Colonic mucosa (tissue), 4 donors: ENCODE measurements around the gene PRKN. TPM values are rescaled to one million over a fixed set of nuclear protein-coding genes. Genes with fewer than 3 reads are reported as not detected.

ENCODE experiments used
- DNase-seq: peaks from one replicate; pipeline ENCODE4 v3.0.0-alpha.2; 2020
- H3K27ac ChIP-seq: fragments of 200-600 bp; one replicate; pipeline ENCODE4 v1.8.0; 2021
- H3K27me3 ChIP-seq: fragments of 200-600 bp; one replicate; pipeline ENCODE4 v1.8.0; 2021
- H3K36me3 ChIP-seq: fragments of 200-600 bp; one replicate; pipeline ENCODE4 v1.8.0; 2021
- H3K4me1 ChIP-seq: fragments of 200-600 bp; one replicate; pipeline ENCODE4 v1.8.0; 2021; ENCODE audit warnings: mild to moderate bottlenecking
- H3K4me3 ChIP-seq: fragments of 200-600 bp; one replicate; pipeline ENCODE4 v1.8.0; 2021
- H3K9ac ChIP-seq, 2 donors: one replicate each; pipeline ENCODE4 v1.7.0; 2013; ENCODE audit warnings: control low read depth in 2 of 2, low read depth in 2 of 2, low read length in 2 of 2
- H3K9me3 ChIP-seq: fragments of 200-600 bp; one replicate; pipeline ENCODE4 v1.8.0; 2021
- CTCF ChIP-seq: fragments of 200-600 bp; IDR thresholded peaks from one replicate; pipeline ENCODE4 v1.8.0; 2022; ENCODE audit warnings: antibody characterized with exemption, mild to moderate bottlenecking
- intact Hi-C: fragments of 100-400 bp; cut with DNase I; formaldehyde crosslinking; loops from one replicate; pipeline ENCODE4 v1.14.1; 2022
- total RNA-seq, 2 donors: library from RNA; stranded (reverse); fragmentation: NEBNext Ultra II Directional in 1 of 2; extraction: Animal tissue kit (Norgen Biotek cat#: 25700) in 1 of 2; gene quantifications; one replicate each; pipeline ENCODE4 v1.2.1, GENCODE V29; 2021
- donor health status: healthy.
- donor health status: DM: no; HTN: no; CAD: no.
- donor health status: DM: no; HTN: no; CAD: no.

The PRKN gene
- total RNA-seq, 2 donors from 2014 or later, result 3.7 to 8.1 TPM

DNA sequence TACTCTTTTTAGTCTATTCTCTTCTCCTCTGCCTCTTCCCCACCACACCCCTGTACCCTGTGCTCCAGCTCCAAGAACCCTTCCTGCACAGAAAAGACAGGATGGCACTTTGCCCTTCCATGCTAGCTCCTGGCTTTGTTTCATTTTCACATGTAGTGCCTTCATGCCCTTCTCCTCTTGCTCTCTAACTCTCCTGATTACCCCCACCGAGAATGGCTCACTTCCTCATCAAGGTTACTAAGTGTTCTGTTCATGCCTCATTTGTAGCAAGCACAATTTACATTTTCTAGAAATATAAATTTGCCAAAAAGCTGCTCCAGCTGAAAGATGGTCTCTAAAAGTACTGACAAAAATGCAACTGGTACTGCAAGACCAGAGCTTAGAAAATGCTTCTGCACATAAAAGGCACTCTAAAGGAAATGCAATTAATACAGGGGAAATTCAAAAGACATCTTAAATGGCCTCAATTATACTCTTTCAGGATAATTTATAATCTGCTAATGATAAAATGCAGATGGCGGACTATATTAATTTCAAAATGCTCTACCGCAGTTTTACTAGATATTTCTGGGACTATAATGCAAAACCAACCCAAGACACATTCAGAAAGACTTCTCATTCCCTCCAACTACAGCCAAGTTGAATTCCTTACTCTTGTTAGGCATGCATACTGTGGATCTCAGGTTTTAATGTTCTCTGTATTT is 570.2 kb downstream of the PRKN start:
- no peak for TF ChIP-seq CTCF
- H3K4me3 ChIP-seq, result no peak overlapping the region
- DNase-seq, result no peak
- no peak overlapping the region for H3K27ac ChIP-seq
- H3K27me3 ChIP-seq, result no peaks in the 10 kb centered on the region
- no peak overlapping the region for H3K9ac ChIP-seq
- intact Hi-C loops, result no loop called here
- H3K9me3 ChIP-seq, result no peaks in the 10 kb centered on the region
- no peaks in the 10 kb centered on the region for H3K36me3 ChIP-seq
- H3K4me1 ChIP-seq, result no peaks in the 10 kb centered on the region

DNA sequence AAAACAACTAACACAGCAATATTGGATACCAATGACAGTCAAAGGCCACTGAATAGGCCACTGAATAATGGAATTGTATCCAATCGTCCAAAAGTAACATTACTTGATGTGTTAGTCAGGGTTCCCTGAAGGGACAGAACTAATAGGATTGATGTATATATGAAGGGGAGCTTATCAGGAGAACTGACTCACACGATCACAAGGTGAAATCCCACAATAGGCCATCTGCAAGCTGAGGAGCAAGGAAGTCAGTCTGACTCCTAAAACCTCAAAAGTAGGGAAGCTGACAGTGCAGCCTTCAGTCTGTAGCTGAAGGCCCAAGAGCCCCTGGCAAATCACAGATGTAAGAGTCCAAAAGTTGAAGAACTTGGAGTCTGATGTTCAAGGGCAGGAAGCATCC is 571.4 kb downstream of the PRKN start:
- Histone ChIP-seq H3K9me3 (no peaks in the 10 kb centered on the region), H3K4me3 (no peak overlapping the region), H3K36me3 (no peaks in the 10 kb centered on the region), H3K4me1 (no peaks in the 10 kb centered on the region), H3K9ac (no peak overlapping the region), H3K27ac (no peak overlapping the region), H3K27me3 (no peaks in the 10 kb centered on the region)
- intact Hi-C loops, result no loop called here
- no peak for DNase-seq
- TF ChIP-seq CTCF, result no peak

DNA sequence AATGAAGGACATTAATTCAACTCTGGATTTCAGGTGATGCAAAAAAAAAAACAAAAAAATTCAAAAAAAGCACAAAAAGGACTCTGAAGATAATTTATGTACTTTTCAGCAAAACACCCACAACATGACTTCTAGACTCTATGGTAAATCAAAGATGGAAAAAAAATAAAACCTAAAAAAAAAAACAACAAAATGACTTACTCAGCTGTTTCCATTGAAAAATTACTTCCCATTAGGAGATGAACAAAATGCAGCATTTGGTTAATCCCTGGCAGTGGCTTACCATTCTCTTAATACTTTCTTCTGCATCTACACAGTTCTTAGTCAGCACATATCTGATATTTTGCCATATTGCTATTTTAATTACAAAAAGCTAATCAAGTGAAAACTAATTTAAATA is 572.6 kb downstream of the PRKN start:
- Histone ChIP-seq H3K4me3 (no peak overlapping the region), H3K27me3 (no peaks in the 10 kb centered on the region), H3K27ac (no peak overlapping the region), H3K9ac (no peak overlapping the region), H3K9me3 (no peaks in the 10 kb centered on the region), H3K36me3 (no peaks in the 10 kb centered on the region), H3K4me1 (no peaks in the 10 kb centered on the region)
- no peak for TF ChIP-seq CTCF
- intact Hi-C loops, result no loop called here
- no peak for DNase-seq

DNA sequence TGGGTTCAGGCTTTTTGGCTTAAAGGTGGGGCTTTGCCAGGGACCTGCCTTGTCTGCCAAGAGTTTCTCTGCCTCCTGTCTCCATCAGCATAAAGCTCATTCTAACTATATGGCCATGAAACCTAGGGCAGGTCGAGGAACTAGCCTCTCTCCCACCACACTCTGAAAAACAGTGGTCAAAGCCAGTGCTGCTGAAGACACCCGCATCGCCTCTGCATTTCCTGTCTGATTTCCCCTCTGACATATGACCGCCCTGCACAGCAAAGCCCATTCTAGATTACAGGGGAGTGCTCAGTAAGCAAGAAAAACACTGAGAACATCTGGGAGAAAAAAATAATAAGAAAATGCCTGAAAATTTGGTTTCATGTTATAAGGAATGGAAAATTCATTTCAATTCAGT is 573.6 kb downstream of the PRKN start:
- Histone ChIP-seq H3K27ac (no peak overlapping the region), H3K27me3 (no peaks in the 10 kb centered on the region), H3K9me3 (no peaks in the 10 kb centered on the region), H3K36me3 (no peaks in the 10 kb centered on the region), H3K9ac (no peak overlapping the region), H3K4me3 (no peak overlapping the region), H3K4me1 (no peaks in the 10 kb centered on the region)
- intact Hi-C loops, result no loop called here
- no peak for DNase-seq
- no peak for TF ChIP-seq CTCF

DNA sequence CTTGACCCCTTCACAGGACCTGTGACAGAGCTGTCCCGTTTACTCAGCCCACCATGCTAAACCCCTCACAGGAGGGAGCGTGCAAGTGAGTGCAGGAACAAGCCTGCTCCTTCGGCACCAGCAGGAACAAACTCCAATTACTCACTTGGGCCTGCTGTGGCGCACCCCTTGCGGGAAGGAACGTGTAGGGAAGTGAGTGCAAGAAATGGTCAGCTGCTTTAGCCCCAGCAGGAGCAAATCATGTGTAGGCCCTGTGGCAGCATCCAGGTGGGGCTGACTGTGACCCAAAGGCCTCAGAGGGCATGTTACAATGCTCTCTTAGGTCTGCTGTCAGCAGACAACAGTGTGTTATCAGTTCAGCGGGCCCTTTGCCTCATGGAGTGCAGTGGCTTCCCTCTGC is 574.4 kb downstream of the PRKN start:
- Histone ChIP-seq H3K9ac (no peak overlapping the region), H3K4me1 (no peaks in the 10 kb centered on the region), H3K9me3 (no peaks in the 10 kb centered on the region), H3K36me3 (no peaks in the 10 kb centered on the region), H3K4me3 (no peak overlapping the region), H3K27ac (no peak overlapping the region), H3K27me3 (no peaks in the 10 kb centered on the region)
- DNase-seq, result no peak
- intact Hi-C loops, result no loop called here
- TF ChIP-seq CTCF, result no peak
